K562 (cell line): ENCODE measurements around the gene MCM7. TPM values are rescaled to one million over a fixed set of nuclear protein-coding genes. Genes with fewer than 3 reads are reported as not detected.

Experiments
- FOXP1 ChIP-seq: sonication (generic); formaldehyde crosslinking; IDR thresholded peaks from 2 replicates; pipeline ENCODE4 v1.8.0; 2022; ENCODE audit warnings: mild to moderate bottlenecking, missing genetic modification reagents
- PRMT5 ChIP-seq: sonication (generic); formaldehyde crosslinking; IDR thresholded peaks from 2 replicates; pipeline ENCODE4 v1.5.0; 2020; ENCODE audit warnings: missing genetic modification reagents
- PURB ChIP-seq: sonication (generic); formaldehyde crosslinking; IDR thresholded peaks from 2 replicates; pipeline ENCODE4 v1.9.0; 2021; ENCODE audit warnings: low read depth, mild to moderate bottlenecking, missing genetic modification reagents
- RHOXF2B ChIP-seq: fragments of 250-450 bp; sonication (Bioruptor Pico); conservative IDR thresholded peaks from 2 replicates; pipeline ENCODE4 v1.5.1; 2021
- SMC3 ChIP-seq: conservative IDR thresholded peaks from 2 replicates; pipeline ENCODE4 v1.6.1; 2011; ENCODE audit warnings: low read depth, low read length, improper control_type of control experiment; ENCODE audit not compliant: insufficient read depth
- TAL1 ChIP-seq: fragments of 450-650 bp; IDR thresholded peaks from 2 replicates; pipeline ENCODE4 v1.6.1; 2016; ENCODE audit warnings: mild to moderate bottlenecking
- TCF3 ChIP-seq: sonication (generic); formaldehyde crosslinking; IDR thresholded peaks from 2 replicates; pipeline ENCODE4 v1.4.0; 2020; ENCODE audit warnings: mild to moderate bottlenecking, missing genetic modification reagents
- ZFP30 ChIP-seq: fragments of 250-450 bp; sonication (Bioruptor Pico); IDR thresholded peaks from 2 replicates; pipeline ENCODE4 v1.8.0; 2022; ENCODE audit warnings: moderate library complexity, mild to moderate bottlenecking, inconsistent platforms, borderline replicate concordance
- ZNF75A ChIP-seq: fragments of 450-650 bp; formaldehyde crosslinking; IDR thresholded peaks from 2 replicates; pipeline ENCODE4 v1.4.0; 2020; ENCODE audit warnings: mild to moderate bottlenecking
- polyA plus RNA-seq, 8 experiments: library from polyadenylated mRNA; depleted of rRNA in 4 of 8; stranded (reverse) in 5 of 8; unstranded in 3 of 8; fragments of >200 nt; fragmentation: Nextera tagmentation in 2 of 8; fragmentation: Illumina TruSeq in 1 of 8; extraction: Ambion mirVana in 2 of 8; extraction: Trizol in 1 of 8; gene quantifications; 2 replicates each; pipeline versions ENCODE4 v1.2.1 to v1.2.3, GENCODE V29; 2011 to 2014; ENCODE audit warnings: inconsistent platforms in 1 of 8, missing spikeins in 1 of 8
- total RNA-seq, 7 experiments: library from RNA; depleted of rRNA in 6 of 7; stranded (reverse); fragments of >200 nt in 6 of 7; fragmentation: Illumina TruSeq in 2 of 7; extraction: Trizol in 2 of 7; gene quantifications; 2 replicates each; pipeline versions ENCODE4 v1.2.1 to v1.2.3, GENCODE V29; 2011 to 2021; ENCODE audit warnings: low replicate concordance in 1 of 7
- TF ChIP-seq, protein P1 (sequence below): fragments of 450-650 bp; formaldehyde crosslinking; conservative IDR thresholded peaks from 2 replicates; pipeline ENCODE4 v1.4.0; 2022; ENCODE audit warnings: mild to moderate bottlenecking, missing genetic modification characterization
- TF ChIP-seq, protein P2 (sequence below): fragments of 250-450 bp; sonication (Bioruptor Pico); IDR thresholded peaks from 2 replicates; pipeline ENCODE4 v1.5.0; 2021; ENCODE audit warnings: mild to moderate bottlenecking, moderate library complexity
- TF ChIP-seq, protein P3 (sequence below): fragments of 200-800 bp; sonication (Bioruptor generic); IDR thresholded peaks from 2 replicates; pipeline ENCODE4 v1.6.1; 2017; ENCODE audit warnings: missing genetic modification characterization, missing compliant biosample characterization
- TF ChIP-seq, protein P4 (sequence below): sonication (generic); formaldehyde crosslinking; IDR thresholded peaks from 2 replicates; pipeline ENCODE4 v1.8.0; 2023; ENCODE audit warnings: missing genetic modification reagents, mild to moderate bottlenecking, borderline replicate concordance

MCM7 gene
- total and polyA plus RNA-seq, 9 of the 15 experiments (the other 6 are each of a cell fraction or from before 2014, with no cell fraction given), result 329 to 856 (median 437) TPM

DNA sequence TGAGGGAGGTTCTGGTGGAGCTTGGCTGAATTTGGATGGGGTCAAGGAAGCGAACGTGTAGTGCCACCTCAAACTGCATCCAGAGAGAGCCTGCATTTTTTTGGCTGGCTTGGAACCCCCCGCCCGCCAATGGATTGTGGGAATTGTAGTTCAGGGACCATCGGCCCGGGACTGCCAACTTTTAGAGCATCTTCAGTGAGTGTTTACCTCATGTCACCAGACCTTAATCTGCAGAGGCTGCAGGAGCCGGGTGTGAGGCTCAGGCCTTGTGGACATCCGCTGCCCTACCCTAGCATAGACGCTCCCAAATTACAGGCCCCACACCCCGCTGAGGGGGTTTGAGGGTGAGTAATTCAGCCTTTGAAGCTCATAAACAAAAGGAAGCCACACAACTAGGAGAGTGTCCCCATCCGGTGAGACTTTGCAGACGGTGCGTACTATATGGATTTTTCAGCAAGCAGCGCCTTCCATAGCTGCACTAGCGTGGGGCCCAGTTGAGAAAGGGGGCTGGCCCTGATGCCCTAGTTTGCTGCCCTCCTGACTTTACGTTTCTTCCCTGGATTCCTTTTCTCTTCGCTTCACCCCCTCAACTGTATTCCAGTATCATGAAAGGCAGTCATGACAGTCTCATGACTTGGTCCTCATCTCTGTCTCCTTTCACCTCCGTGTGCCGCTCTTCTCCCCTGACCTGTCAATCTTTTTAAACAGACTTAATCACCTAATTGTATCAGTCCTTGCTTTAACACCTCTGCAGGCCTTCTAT, 19.0 kb upstream of the MCM7 start (continued):
- TF ChIP-seq PURB (CRISPR knock-in tag) (no peak), ZNF75A (no peak), RHOXF2B (no peak), TCF3 (CRISPR knock-in tag) (no peak), PRMT5 (CRISPR knock-in tag) (no peak), FOXP1 (CRISPR knock-in tag) (0 out of 2 replicates have a peak, but pooled peaks have one; percentile 43), ZFP30 (CRISPR knock-in tag) (no peak), SMC3 (no peak), TAL1 (0 out of 2 replicates have a peak, but pooled peaks have one; percentile 2)
- TF ChIP-seq, protein P1, sequence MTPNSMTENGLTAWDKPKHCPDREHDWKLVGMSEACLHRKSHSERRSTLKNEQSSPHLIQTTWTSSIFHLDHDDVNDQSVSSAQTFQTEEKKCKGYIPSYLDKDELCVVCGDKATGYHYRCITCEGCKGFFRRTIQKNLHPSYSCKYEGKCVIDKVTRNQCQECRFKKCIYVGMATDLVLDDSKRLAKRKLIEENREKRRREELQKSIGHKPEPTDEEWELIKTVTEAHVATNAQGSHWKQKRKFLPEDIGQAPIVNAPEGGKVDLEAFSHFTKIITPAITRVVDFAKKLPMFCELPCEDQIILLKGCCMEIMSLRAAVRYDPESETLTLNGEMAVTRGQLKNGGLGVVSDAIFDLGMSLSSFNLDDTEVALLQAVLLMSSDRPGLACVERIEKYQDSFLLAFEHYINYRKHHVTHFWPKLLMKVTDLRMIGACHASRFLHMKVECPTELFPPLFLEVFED (CRISPR knock-in tag), result 0 out of 2 replicates have a peak, but pooled peaks have one; percentile 36
- TF ChIP-seq, protein P2, sequence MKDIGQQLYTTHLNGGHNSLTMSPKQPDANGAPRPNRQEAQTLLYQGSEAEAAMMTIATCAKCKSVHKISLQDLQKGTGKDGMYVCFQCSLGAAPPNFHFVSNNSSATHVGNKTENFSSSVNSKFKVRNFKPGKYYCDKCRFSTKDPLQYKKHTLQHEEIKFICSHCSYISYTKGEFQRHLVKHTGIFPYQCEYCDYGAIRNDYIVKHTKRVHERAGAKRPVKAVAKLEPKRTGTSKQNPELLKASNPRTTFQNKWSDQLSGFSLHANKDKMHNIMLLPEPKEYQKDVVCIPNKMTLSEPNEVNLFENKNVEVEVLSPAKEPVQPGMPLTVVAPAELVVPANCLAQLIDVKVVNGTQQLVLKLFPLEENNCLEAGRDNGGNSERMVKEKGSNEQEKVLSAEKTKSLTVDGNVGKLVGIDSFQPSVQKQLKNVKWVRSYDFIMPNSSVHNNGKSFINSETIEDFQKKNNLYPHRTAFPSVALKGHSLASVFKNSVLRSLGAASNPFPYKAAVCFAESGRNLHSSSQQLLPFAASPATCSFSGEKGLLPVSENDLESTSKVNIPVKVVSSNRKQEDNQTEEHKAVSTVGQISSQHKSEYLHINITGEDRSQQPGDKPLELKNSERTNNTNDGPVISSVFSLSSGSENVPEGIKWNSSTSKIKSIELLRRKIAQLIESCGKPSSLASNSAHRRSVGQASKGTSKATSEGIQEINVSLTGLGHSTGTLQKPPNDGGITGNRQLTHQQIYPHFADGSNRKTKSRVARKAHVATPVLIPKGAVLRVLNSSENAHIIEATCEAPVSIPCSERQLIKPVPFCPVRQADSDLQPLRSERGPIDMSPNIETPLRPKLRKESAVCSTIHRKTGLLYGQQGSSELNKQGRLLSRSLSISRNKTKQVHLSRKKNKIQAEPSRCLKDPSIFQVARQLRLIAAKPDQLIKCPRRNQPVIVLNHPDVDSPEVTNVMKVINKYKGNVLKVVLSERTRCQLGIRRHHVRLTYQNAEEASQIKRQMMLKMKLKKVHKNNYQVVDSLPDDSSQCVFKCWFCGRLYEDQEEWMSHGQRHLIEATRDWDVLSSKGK (CRISPR knock-in tag), result no peak
- TF ChIP-seq, protein P3, sequence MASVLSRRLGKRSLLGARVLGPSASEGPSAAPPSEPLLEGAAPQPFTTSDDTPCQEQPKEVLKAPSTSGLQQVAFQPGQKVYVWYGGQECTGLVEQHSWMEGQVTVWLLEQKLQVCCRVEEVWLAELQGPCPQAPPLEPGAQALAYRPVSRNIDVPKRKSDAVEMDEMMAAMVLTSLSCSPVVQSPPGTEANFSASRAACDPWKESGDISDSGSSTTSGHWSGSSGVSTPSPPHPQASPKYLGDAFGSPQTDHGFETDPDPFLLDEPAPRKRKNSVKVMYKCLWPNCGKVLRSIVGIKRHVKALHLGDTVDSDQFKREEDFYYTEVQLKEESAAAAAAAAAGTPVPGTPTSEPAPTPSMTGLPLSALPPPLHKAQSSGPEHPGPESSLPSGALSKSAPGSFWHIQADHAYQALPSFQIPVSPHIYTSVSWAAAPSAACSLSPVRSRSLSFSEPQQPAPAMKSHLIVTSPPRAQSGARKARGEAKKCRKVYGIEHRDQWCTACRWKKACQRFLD (CRISPR knock-in tag), result no peak
- TF ChIP-seq, protein P4, sequence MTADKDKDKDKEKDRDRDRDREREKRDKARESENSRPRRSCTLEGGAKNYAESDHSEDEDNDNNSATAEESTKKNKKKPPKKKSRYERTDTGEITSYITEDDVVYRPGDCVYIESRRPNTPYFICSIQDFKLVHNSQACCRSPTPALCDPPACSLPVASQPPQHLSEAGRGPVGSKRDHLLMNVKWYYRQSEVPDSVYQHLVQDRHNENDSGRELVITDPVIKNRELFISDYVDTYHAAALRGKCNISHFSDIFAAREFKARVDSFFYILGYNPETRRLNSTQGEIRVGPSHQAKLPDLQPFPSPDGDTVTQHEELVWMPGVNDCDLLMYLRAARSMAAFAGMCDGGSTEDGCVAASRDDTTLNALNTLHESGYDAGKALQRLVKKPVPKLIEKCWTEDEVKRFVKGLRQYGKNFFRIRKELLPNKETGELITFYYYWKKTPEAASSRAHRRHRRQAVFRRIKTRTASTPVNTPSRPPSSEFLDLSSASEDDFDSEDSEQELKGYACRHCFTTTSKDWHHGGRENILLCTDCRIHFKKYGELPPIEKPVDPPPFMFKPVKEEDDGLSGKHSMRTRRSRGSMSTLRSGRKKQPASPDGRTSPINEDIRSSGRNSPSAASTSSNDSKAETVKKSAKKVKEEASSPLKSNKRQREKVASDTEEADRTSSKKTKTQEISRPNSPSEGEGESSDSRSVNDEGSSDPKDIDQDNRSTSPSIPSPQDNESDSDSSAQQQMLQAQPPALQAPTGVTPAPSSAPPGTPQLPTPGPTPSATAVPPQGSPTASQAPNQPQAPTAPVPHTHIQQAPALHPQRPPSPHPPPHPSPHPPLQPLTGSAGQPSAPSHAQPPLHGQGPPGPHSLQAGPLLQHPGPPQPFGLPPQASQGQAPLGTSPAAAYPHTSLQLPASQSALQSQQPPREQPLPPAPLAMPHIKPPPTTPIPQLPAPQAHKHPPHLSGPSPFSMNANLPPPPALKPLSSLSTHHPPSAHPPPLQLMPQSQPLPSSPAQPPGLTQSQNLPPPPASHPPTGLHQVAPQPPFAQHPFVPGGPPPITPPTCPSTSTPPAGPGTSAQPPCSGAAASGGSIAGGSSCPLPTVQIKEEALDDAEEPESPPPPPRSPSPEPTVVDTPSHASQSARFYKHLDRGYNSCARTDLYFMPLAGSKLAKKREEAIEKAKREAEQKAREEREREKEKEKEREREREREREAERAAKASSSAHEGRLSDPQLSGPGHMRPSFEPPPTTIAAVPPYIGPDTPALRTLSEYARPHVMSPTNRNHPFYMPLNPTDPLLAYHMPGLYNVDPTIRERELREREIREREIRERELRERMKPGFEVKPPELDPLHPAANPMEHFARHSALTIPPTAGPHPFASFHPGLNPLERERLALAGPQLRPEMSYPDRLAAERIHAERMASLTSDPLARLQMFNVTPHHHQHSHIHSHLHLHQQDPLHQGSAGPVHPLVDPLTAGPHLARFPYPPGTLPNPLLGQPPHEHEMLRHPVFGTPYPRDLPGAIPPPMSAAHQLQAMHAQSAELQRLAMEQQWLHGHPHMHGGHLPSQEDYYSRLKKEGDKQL (CRISPR knock-in tag), result no peak
